ENCODE results near the gene GPX7.
"Not testable (repeated sequence)": the region's sequence is repeated elsewhere in the genome, so short reads cannot be mapped to it uniquely, and the experiment has no call there.

GPX7 gene

DNA sequence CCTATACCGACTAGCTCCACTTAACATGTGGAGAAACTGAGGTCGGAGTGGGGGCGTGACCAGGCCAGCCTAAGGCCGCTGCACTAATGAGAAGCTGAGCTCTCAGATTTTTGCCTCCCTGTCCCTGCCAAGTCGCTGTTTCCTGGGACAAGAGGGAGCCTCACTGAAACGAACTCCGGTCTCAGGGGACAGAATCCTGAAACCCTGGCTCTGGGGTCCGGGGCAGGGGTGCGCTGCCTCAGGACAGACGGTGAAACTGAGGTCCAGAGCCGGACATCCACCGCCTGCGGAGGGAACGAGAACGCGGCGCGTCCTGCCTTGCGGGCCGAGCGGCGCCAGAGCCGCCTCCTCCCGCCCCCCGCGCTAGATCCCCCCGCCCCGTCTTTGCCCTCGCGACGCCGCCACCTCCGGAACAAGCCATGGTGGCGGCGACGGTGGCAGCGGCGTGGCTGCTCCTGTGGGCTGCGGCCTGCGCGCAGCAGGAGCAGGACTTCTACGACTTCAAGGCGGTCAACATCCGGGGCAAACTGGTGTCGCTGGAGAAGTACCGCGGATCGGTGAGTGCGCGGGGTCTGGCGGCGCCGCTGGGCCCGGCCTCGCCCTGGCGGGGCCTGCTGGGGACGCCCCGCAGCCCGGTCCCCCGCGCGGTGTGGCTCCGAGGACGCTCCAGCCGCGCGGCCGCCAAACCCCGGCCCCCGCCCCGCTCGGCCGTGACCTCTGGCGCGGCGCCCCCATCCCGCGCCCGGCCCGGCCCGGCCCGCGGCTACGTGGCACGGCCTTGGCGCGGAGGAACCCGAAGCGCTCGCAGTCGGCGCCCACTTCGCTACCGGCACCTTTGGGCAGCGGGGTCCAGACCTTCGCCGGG is at the start of gene GPX7:
Gene GPX7, plus strand, starts transcription at position 381 of the 865 bp plus-strand sequence. Its CDS starts 39 bp downstream, at position 420.
- DNase-seq: peak in 1 of 2 experiments; percentile 47

DNA sequence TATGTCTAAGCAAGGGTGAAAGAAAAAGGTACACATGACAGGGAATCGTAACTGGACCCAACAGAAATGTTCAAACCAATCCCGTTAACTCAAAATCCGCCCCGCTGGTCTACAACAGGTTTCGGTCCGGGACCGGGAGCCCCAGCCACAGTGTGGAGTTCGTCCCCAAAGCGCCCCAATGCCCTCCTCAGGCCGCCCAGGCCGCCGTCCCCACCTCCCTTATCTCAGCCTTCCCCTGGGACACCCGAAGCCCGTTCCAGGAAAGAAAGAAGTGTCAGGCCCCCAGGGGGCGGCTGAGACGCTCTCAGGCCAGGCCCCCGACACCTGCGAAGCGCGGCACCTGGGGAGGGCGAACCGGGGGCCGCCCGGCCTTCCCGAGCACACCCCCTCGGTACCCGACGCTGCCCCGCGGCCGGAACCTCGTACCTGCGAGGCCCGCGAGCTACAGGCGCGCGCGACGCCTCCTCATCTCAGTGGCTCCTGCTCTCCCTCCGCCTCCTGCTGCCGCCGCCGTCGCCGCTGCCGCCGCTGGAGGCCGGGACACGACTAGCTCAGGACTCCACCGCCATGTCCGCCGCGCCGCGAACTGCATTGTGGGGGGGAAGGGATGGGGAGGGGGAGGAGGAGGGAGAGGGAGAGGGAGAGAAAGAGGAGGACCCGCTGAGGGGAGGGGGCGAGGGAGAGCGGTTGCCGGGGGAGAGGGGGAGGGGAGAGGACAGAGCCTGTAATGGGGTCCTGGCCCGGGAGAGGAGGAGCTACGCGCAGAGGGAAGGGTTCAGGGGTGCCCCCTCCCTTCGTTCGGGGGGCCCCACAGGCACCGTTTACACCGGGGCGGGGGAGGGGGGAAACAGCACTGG is 49.4 kb upstream of the GPX7 start, which contains the start of gene TUT4:
Gene TUT4, minus strand, starts transcription at position 588 of the 857 bp plus-strand sequence. CDS start 26,812 bp downstream, outside the sequence.
- DNase-seq: peak; percentile 80 to 84

DNA sequence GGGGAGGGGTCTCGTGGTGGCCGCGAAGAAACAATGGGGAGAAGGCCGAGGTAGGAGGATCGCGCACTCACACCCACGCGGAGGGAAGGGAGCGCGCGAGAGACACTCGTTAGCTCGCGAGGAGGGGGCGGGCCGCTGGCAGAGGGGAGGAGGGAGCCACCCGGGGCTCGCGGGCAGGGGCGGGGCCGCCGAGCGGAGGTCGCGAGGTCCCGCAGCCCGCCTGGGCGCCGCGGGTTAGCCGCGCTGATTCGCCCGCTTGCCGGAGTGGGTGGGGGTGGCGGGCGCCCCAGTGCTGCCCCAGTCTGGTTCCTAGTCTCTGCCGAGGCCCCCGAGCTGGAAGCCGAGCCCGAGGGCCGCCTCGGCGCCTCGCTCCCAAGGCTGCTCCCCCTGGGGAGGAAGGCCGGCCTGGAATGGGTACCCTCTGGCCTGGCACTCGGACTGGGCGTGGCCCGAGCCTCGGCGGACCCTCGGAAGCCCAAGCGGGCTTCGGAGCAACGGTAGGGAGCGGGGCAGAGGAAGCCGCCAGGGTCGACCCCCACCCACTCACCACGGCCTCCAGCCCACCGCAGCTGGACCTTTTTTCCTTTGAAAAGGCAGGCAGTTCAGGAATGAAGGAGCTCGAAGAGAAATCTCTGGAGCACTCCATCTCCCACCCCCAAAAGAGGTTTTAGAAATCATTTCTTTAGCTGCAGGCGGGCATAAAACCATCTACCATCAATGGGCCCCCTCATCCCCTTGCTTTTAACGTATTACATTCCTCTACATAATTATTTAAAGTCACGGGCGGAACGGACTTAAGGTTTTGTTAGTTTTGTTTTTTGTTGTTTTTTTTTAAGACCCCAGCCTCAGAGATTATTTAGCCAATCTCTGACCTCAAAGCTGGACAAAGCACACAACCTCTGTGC is 48.6 kb upstream of the GPX7 start:
- peak; percentile 68 to 84 for DNase-seq

DNA sequence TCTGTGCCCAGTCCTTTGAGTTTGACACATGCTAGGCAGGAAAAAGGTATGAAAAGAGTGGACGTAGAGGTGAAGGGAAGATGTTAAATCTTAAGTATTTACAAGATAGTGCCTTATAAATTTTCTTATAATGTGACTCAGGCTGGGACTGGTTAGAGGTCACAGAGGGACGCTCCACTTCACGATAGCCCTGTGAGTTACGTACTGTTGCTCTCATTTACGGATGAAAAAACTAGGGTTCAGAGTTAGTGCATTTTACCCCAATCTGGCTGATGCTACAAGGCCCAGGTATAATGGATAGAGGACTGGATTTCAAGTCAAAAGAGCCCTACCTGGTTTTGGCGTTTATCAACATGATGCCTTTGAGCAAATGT is 47.9 kb upstream of the GPX7 start:
- no peak for DNase-seq

DNA sequence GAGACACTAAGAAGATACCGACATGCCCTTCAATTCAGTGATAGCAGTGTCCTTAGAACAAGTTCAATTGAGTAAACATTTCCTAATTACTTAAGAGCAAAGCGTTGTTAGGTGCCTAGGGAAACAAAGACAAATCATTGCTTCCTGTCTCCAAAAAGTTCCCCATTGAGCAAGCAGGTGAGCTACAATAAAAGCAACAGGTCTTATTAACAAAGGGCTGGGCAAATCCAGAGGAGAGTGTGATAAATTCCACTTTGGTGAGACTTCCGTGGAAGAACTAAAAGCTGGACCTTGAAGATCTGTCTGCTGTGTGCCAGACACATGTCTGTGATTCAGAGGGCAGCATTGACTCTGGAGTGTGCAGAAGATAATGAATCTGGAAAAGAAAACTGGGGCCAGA is 47.4 kb upstream of the GPX7 start:
- DNase-seq: no peak

DNA sequence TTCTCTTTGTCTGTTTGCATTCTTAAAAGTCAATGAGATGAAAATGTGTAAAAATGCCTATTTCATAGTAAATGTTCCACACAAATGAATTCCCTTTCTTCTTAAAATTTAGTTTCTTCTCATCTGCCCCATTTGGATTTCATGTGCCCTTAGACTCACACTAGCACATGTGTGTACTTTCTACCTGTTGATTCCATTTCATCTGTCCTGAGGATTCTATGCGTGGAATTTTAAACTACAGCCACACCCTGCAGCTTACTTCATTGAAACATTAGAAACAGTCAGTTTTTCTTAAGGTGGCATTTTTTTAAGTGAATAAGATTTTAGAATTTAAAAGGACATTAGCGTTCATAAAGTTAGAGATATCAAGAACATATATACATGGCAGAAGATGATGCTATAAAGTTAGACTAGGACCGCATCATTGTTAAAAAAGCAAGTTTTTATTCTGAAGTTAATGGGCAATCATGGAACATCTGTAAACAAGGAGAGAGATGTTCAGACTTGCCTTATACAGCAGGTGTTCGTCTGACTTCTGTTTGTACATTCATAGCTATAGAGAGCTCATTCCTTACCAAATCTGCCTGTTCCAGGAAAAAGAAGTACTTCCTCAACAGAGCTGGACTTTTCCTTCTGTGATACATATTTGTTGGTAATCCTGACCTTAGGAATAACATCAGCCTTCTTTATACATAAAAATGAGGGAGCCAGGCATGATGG is 45.4 kb upstream of the GPX7 start:
- no peak for DNase-seq

DNA sequence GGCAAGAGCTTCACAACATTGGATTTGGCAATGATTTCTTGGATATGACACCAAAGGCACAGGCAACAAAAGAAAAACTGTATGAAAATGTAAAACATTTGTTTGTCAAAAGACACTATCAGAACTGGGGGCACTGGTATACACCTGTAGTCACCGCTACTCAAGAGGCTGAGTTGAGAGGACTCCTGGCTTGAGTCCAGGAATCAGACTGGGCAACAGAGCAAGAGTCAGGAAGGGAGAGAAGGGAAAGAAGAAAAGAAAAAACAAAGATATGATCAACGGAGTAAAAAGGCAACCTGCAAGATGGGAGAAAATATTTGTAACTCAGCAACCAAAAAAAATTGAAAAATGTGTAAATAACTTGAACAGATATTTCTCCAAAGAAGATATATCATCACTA is 43.2 kb upstream of the GPX7 start:
- DNase-seq: no peak

DNA sequence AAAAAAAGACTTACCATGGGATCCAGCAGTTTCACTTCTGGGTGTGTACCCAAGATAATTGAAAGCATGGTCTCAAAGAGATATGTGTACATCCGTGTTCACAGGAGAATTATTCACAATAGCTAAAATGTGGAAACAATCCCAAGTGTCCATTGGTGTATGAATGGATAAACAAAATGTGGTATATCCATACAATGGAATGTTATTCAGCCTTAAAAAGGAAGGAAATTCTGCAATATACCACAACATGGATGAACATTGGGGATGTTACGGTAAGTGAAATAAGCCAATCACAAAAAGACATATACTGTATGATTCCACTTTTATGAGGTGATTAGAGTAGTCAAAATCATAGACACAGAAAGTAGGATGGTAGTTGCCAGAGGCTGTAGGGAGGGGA is 42.3 kb upstream of the GPX7 start:
- no peak for DNase-seq

DNA sequence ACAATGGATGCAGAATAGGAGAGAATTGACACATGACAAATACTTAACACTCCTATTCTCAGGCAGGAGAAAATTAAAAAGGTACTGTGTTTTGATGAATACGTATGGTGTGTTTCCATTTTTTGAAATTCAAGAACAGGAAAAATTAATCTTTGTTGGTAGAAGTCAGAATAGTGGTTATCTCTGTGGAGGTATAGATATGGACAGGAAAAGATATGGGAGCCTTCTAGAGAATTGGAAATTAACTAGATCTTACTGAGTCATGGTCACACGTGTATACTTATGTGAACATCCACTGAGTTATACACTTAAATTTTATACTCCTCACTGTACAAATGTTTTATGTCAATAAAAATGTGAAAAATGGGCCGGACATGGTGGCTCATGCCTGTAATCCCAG is 39.4 kb upstream of the GPX7 start:
- no peak for DNase-seq

DNA sequence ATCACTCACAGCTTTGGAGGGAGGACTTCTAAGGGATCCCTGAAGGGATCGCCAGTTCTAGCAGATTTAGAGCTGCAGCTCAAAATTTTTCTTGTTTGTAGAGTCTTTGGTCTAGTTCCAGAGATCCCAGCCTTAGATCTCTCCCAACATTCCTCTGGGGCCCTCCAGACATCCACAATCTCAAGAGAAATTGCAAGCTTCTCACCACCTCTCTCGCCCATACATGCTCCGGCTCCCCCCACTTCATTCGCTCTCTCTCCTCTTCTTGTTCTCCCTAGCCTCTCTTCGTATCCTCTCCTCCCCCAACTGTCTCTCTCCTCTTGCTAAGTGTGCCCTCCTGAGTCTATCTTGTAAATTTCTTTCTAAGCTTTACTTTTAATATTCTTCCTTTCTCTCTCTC is 34.2 kb upstream of the GPX7 start:
- DNase-seq: no peak

DNA sequence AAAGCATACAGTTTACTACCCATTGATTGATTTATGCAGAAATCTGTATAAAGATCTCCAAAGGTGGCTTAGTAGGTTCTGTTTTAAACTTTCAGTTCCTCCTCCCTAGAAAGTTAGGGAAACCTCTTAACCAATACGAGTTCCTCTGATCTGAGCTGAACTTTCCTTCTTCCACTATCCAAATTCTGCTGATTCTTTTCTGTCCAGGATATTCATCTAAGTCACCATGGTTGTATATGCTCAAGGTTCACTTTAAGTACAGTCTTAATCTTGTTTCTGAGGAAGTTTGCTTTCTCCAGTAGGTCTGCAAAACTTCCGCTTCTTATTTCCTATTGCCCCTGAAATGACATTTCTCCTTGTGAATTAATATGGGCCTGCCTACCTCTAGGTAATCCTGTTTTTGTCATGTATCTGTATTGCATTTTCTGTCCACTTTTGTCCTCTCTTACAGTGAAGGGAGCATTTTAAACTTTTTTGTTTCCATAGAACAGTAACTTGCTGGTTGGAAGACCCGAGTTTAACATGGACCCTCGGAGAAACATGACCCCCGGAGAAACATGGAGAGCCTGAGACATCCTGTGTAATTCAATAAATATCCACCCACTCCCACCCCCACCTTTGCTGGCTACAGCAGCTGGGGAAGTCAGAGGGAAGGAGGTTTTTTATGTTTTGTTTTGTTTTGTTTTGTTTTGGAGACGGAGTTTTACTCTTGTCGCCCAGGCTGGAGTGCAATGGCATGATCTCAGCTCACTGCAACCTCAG is 32.5 kb upstream of the GPX7 start:
- no peak for DNase-seq

DNA sequence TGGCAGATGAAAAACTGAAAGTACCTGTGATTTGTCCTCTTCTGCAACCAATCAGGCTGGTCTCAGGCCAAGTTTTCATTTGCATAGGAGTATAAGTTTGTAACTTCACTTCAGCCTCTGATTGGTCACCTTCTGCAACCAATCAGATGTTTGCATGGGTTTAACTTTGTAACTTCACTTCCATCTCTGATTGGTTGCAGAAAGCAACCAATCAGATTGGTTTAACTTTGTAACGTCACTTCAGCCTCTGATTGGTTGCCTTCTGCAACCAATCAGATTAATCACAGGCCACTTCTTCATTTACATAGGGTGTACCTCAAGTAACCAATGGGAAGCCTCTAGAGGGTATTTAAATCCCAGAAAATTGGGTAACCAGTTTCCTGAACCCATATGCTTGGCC is 30.4 kb upstream of the GPX7 start:
- no peak for DNase-seq

DNA sequence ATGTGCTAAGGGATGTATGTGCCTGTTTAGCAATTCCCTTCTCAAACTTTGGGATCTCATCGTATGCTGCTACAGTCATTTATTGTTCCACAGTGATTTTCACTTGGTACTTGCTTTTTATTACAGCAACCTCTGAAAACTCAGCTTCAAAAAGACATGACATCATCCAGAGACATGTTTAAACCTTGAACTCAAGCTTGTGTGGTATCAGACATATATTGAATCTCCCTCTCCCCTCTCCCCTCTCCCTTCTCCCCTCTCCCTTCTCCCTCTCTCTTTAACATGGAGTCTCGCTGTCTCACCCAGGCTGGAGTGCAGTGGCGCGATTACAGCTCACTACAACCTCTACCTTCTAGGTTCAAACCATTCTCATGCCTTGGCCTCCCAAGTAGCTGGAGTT is 29.8 kb upstream of the GPX7 start:
- no peak for DNase-seq

DNA sequence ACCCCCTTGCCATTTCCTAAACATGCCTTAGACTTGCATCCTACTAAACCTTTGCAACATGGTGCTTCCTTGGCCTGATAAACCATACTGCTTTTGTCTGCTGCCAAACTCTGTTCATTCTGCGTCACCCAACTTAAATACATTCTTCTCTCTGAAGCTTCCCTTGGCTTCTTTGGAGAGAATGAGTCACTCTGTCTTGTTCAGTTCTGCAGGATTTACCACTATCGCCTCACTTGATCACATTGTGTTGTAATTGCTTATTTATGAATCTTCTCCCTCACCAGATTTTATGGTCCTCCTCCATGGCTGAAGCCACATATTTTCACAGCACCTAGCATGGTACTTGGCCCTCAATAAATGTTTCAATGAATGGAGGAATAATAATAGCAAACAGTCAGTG is 27.6 kb upstream of the GPX7 start:
- peak in 1 of 2 experiments; percentile 9 for DNase-seq

DNA sequence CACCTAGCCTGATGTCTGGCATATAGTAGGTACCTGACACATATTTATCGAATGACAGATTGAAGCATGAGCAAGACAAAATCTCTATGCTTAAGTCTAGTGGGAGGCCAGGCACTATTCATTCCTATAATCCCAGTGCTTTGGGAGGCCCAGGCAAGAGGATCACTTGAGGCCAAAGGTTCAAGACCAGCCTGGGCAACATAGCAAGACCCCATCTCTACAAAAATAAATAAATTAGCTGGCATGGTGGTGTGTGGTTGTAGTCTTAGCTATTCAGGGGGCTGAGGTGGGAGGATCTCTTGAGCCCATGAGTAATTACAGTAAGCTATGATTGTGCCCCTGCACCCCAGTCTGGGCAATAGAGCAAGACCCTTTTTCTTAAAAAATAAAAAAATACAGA is 26.1 kb upstream of the GPX7 start:
- DNase-seq: no peak

DNA sequence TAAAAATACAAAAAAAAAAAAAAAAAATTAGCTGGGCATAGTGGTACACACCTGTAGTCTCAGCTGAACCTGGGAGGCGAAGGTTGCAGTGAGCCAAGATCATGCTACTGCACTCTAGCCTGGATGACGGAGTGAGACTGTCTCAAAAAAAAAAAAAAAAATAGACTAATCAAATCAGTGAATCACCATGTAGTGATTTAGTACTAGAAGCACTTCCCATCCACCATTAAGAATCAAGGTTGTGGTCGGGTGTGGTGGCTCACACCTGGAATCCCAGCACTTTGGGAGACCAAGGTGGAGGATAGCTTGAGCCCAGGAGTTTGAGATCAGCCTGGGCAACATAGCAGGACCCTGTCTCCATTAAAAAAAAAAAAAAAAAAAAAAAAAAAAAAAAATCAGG is 24.1 kb upstream of the GPX7 start:
- DNase-seq: not testable (repeated sequence)

DNA sequence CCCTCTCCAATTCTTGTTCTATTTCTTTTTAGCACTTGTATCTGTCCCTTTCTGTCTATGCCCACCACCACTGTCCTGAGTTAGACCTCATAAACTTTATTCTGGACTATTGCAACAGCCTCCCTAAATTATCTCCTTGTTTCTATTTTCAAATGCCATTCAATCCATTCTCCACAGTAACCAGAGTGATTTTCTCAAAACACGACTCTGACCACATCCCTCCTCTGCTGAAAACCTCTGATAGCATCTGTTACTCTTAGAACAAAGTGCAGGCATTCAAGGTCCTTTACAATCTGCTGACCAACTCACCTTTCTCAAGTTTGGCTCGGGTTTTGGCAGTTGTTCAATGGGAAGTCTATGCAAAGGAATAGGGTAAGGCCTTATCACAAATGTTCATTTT is 22.8 kb upstream of the GPX7 start:
- DNase-seq: no peak

DNA sequence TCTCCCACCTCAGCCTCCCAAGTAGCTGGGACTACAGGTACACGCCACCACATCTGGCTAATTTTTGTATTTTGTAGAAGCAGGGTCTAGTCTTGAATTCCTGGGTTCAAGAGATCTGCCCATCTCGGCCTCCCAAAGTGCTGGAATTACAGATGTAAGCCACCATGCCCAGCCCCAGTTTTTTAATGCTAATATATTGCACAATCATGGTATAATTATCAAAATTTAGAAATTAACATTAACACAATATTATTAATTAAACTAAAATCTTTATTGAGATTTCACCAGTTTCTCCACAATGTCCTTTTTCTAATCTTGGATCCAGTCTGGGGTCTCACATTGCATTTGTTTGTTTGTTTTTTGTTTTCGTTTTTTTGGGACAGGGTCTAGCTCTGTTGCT is 21.9 kb upstream of the GPX7 start:
- no peak for DNase-seq

DNA sequence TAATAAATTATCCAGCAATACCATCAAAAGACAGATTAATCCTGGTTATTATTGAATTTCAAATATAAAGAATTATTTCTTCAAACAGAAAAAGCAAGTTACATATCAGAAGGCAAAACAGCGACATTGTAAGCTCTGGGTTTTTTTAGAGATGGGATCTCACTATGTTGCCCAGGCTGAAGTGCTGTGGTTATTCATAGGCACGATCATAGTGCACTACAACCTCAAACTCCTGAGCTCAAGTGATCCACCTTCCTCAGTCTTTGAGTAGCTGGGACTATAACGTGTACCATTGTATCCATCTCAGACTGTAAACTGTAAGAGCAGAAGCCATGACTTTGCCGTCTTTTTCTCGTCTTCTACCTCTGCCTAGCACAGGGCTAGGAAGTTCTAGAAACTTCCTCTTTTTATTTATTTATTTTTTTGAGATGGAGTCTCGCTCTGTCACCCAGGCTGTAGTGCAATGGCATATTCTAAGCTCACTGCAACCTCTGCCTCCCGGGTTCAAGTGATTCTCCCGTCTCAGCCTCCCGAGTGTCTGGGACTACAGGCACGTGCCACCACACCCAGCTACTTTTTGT is 20.0 kb upstream of the GPX7 start:
- no peak for DNase-seq

DNA sequence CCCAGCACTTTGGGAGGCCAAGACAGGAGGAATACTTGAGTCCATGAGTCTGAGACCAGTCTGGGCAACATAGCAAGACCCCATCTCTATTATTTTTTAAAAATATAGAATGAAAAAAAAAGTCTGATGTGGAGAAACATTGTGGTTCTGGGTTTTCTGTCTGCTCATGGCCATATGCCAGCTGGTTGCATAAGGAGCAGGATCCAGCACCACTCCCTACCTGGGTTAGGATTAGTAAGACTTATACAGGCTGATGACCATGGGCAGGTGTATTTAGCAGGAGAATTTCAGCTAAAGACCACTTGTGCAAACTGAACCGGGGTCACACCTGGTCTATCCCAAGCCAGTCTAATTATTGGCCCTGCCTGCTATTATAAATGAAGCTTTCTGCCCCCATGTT is 16.7 kb upstream of the GPX7 start:
- no peak for DNase-seq

DNA sequence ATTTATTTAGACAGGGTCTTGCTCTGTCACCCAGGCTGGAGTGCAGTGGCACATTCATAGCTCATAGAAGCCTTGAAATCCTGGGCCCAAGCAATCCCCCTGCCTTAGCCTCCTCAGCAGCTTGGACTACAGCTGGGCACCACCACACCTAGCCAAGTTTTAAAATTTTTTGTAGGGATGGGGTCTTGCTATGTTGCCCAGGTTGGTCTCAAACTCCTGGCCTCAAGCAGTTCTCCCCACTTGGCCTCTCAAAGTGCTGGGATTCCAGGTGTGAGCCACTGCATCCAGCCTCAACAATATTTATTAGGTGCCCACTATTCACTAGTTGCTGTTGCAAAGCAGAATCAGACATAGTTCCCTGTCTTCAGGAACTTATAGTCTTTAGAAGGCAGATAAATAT is 14.1 kb upstream of the GPX7 start:
- DNase-seq: no peak
